ENCODE results near the gene UNC45B. TPM values are rescaled to one million over a fixed set of nuclear protein-coding genes. Genes with fewer than 3 reads are reported as not detected.

The UNC45B gene
- total and polyA plus RNA-seq, 2 donors (not counting 3 experiments of a cell fraction or from before 2014, with no cell fraction given), result not detected

GRCh38 chr17:35214631-35215273 lies 67.1 kb downstream of the UNC45B start:
- Histone ChIP-seq H3K9me1 (replicated peaks; ENCODE audit: control insufficient read depth, extremely low read depth, insufficient read depth, low read length) (no peaks in the 10 kb centered on the region), H3K4me1 (ENCODE audit: control insufficient read depth, extremely low read depth, insufficient read depth, low read length) (no peaks in the 10 kb centered on the region), H3K79me2 (ENCODE audit: control insufficient read depth, insufficient read depth, low read length) (no peaks in the 10 kb centered on the region), H4K20me1 (replicated peaks; ENCODE audit: control insufficient read depth, extremely low read depth, insufficient read depth, low read length) (no peaks in the 10 kb centered on the region), H3K27ac (ENCODE audit: insufficient read depth, low read depth, low read length) (no peak overlapping the region), H3K36me3 (ENCODE audit: control insufficient read depth in 2 of 2, extremely low read depth in 1 of 2, insufficient read depth in 2 of 2, low read length in 2 of 2) (no peaks in the 10 kb centered on the region), H3K9me3 (replicated peaks; ENCODE audit: control insufficient read depth, insufficient read depth, low read length) (no peaks in the 10 kb centered on the region), H2AFZ (ENCODE audit: low read depth, low read length) (no peak overlapping the region), H3K4me3 (replicated peaks in 1 of 3; ENCODE audit: insufficient read depth in 1 of 3, low read depth in 1 of 3, low read length in 3 of 3) (no peak overlapping the region), H3K9ac (replicated peaks; ENCODE audit: extremely low read depth, insufficient read depth, low read length) (no peak overlapping the region), H3K4me2 (ENCODE audit: insufficient read depth, low read length) (no peak overlapping the region), H3K27me3 (ENCODE audit: control insufficient read depth in 2 of 2, insufficient read depth in 2 of 2, low read length in 2 of 2) (peaks cover 9 to 21% of the 10 kb centered on the region in 2 experiments)
- CTCF ChIA-PET, result no interaction called here
- BruUV-seq (replicated peaks), result no TSS peak
- POLR2A ChIA-PET, result no interaction called here
- dilution Hi-C loops (cut with MboI; ENCODE audit: extremely low pct_ligation_motif_present, low sequenced_read_pairs), result no loop called here
- intact Hi-C loops (cut with micrococcal nuclease), result no loop called here
- DNase-seq (ENCODE audit: low read depth, low spot score), result no peak
- no peak for TF ChIP-seq JUN (IDR thresholded peaks at IDR 0.05; ENCODE audit: borderline replicate concordance, insufficient read depth, insufficient read length, low read depth)
- TF ChIP-seq POLR2A (IDR thresholded peaks at IDR 0.05; ENCODE audit: low read depth, low read length), result no peak
- TF ChIP-seq FOS (IDR thresholded peaks at IDR 0.05; ENCODE audit: borderline replicate concordance, insufficient read depth, low read length), result no peak
- no peak for TF ChIP-seq GATA2 (IDR thresholded peaks at IDR 0.05; ENCODE audit: insufficient read depth, insufficient read length, low read depth, low read length)
- TF ChIP-seq CTCF (IDR thresholded peaks at IDR 0.05; ENCODE audit: extremely low read depth in 1 of 2, insufficient read depth in 1 of 2, low read depth in 1 of 2, low read length in 2 of 2), result no peak
- no peak for TF ChIP-seq MAX (IDR thresholded peaks at IDR 0.05; ENCODE audit: insufficient read depth, insufficient read length)
- TF ChIP-seq EZH2 (IDR thresholded peaks at IDR 0.05; ENCODE audit: borderline replicate concordance, low read depth, low read length, severe bottlenecking), result no peak
- no peak for TF ChIP-seq MYC (IDR thresholded peaks at IDR 0.05; ENCODE audit: low read depth, low read length)
- TF ChIP-seq POLR2AphosphoS5 (IDR thresholded peaks at IDR 0.05; ENCODE audit: insufficient read depth, low read depth, low read length), result no peak
- FAIRE-seq, result peak; percentile 46

All from endothelial cell of umbilical vein (primary cell).